K562 (cell line): Measurements from ENCODE around the gene SBK3. TPM values are rescaled to one million over a fixed set of nuclear protein-coding genes. Genes with fewer than 3 reads are reported as not detected.

Experiments used
- ATAC-seq: fragments of 200-7000 bp; cut with Tn5 transposase; 3 replicates; pipeline ENCODE4 v1.9.1; 2020; ENCODE audit warnings: moderate library complexity
- BruUV-seq: library from RNA; stranded (reverse); fragments of 400-500 nt; replicated peaks from 2 replicates; lab custom pipeline; 2021; lab: Mats Ljungman, UMichigan
- CTCF ChIA-PET: fragments of 300-600 bp; formaldehyde crosslinking; extraction: SDS; loops from one replicate; lab custom pipeline; 2021; ENCODE audit warnings: low intra/inter-chr PET ratio; lab: Yijun Ruan, JAX
- POLR2A ChIA-PET: fragments of 300-600, 350-650 bp; sonication (Branson Sonifier 250); formaldehyde crosslinking; extraction: SDS; loops from one replicate; lab custom pipeline; 2021; ENCODE audit warnings: antibody characterized with exemption, inconsistent platforms; lab: Yijun Ruan, JAX
- DNase-seq, 4 experiments: peaks; one replicate each; pipeline versions ENCODE4 v3.0.0 to v3.0.0-alpha.2; 2011 to 2018; ENCODE audit warnings: low spot score in 3 of 4, mixed read lengths in 3 of 4; ENCODE audit errors: extremely low read depth in 1 of 4
- FAIRE-seq: peaks from 2 replicates; lab custom pipeline; 2011; peaks lifted over from hg19 to GRCh38; lab: Jason Lieb, UNC
- H2AFZ ChIP-seq: 2 replicates; pipeline ENCODE4 v1.6.0; 2011; ENCODE audit warnings: low read depth, low read length, control low read depth, inconsistent platforms
- H3K27ac ChIP-seq: fragments of 200-600 bp; 3 replicates; pipeline ENCODE4 v1.8.0; 2011; ENCODE audit warnings: low read depth, mild to moderate bottlenecking, control low read depth, inconsistent platforms, low read length, moderate library complexity, mixed read lengths; ENCODE audit errors: extremely low read depth
- H3K27me3 ChIP-seq, 2 experiments: fragments of 300-600 bp in 1 of 2; 2 replicates in 1 of 2; 3 replicates in 1 of 2; pipeline versions ENCODE4 v1.6.0 to v1.8.0; 2011; ENCODE audit warnings: inconsistent platforms in 2 of 2, low read length in 2 of 2, mild to moderate bottlenecking in 1 of 2, mixed read lengths in 1 of 2, moderate library complexity in 1 of 2; ENCODE audit not compliant: control insufficient read depth in 2 of 2, insufficient read depth in 2 of 2
- H3K36me3 ChIP-seq: fragments of 300-600 bp; 3 replicates; pipeline ENCODE4 v1.8.0; 2011; ENCODE audit warnings: mild to moderate bottlenecking, low read length, inconsistent platforms; ENCODE audit not compliant: control insufficient read depth, insufficient read depth
- H3K4me1 ChIP-seq, 2 experiments: fragments of 200-600 bp in 1 of 2; replicated peaks in 1 of 2; 2 replicates in 1 of 2; 3 replicates in 1 of 2; pipeline versions ENCODE4 v1.5.1 to v1.8.0; 2011; ENCODE audit warnings: inconsistent platforms in 2 of 2, low read length in 2 of 2, mild to moderate bottlenecking in 1 of 2, mixed read lengths in 1 of 2, moderate library complexity in 1 of 2; ENCODE audit not compliant: control insufficient read depth in 2 of 2, insufficient read depth in 2 of 2
- H3K4me2 ChIP-seq: 2 replicates; pipeline ENCODE4 v1.6.1; 2011; ENCODE audit warnings: low read length, control low read depth, inconsistent platforms, mixed read lengths; ENCODE audit not compliant: insufficient read depth
- H3K4me3 ChIP-seq: fragments of 200-600 bp; sonication (generic), shearing (Covaris generic); 2 replicates; pipeline ENCODE4 v1.5.1; 2016; ENCODE audit warnings: control low read depth, inconsistent platforms
- H3K79me2 ChIP-seq: fragments of 200-600 bp; 3 replicates; pipeline ENCODE4 v1.8.0; 2011; ENCODE audit warnings: low read length, inconsistent platforms; ENCODE audit not compliant: control insufficient read depth, insufficient read depth
- H3K9ac ChIP-seq, 2 experiments: 2 replicates each; pipeline versions ENCODE4 v1.6.0 to v1.6.1; 2011; ENCODE audit warnings: low read depth in 2 of 2, low read length in 2 of 2, control low read depth in 1 of 2, inconsistent platforms in 1 of 2, mild to moderate bottlenecking in 1 of 2, mixed read lengths in 1 of 2; ENCODE audit not compliant: insufficient read depth in 1 of 2
- H3K9me1 ChIP-seq: one replicate; pipeline ENCODE4 v1.6.0; 2011; ENCODE audit warnings: inconsistent platforms, mild to moderate bottlenecking, low read length, moderate library complexity; ENCODE audit not compliant: control insufficient read depth, insufficient read depth
- H3K9me3 ChIP-seq: replicated peaks from 2 replicates; pipeline ENCODE4 v1.5.1; 2011; ENCODE audit warnings: low read depth, low read length, inconsistent platforms; ENCODE audit not compliant: control insufficient read depth, insufficient read depth
- H4K20me1 ChIP-seq: replicated peaks from 2 replicates; pipeline ENCODE4 v1.6.1; 2011; ENCODE audit warnings: low read length, inconsistent platforms, mixed read lengths; ENCODE audit not compliant: control insufficient read depth, insufficient read depth
- ADNP ChIP-seq: fragments of 200-800 bp; sonication (Bioruptor generic); IDR thresholded peaks from 2 replicates; pipeline ENCODE4 v1.6.1; 2016; ENCODE audit warnings: missing genetic modification characterization, missing compliant biosample characterization
- BCOR ChIP-seq: fragments of 450-650 bp; IDR thresholded peaks from 2 replicates; pipeline ENCODE4 v1.6.1; 2016
- CHD2 ChIP-seq: IDR thresholded peaks from 2 replicates; pipeline ENCODE4 v1.6.1; 2011; ENCODE audit warnings: low read depth, low read length
- ELF1 ChIP-seq: fragments of 200-800 bp; sonication (Bioruptor generic); IDR thresholded peaks from 2 replicates; pipeline ENCODE4 v1.6.1; 2016; ENCODE audit warnings: missing genetic modification characterization, missing compliant biosample characterization
- FUS ChIP-seq: fragments of 200-400 bp; formaldehyde crosslinking; optimal IDR thresholded peaks from 2 replicates; pipeline ENCODE3; 2017; ENCODE audit warnings: low read depth, low read length
- HDAC2 ChIP-seq: fragments of 450-650 bp; IDR thresholded peaks from 2 replicates; pipeline ENCODE4 v1.6.1; 2016; ENCODE audit warnings: mild to moderate bottlenecking
- KDM1A ChIP-seq, 2 experiments: fragments of 450-650 bp; IDR thresholded peaks; 2 replicates each; pipeline ENCODE4 v1.6.1; 2016; ENCODE audit warnings: mild to moderate bottlenecking in 2 of 2
- NCOA4 ChIP-seq: fragments of 450-650 bp; IDR thresholded peaks from 2 replicates; pipeline ENCODE4 v1.6.1; 2018; ENCODE audit warnings: mild to moderate bottlenecking; ENCODE audit not compliant: partially characterized antibody
- RBM25 ChIP-seq: fragments of 200-400 bp; formaldehyde crosslinking; IDR thresholded peaks from 2 replicates; pipeline ENCODE4 v1.6.1; 2018; ENCODE audit warnings: low read length, low read depth, moderate library complexity; ENCODE audit not compliant: severe bottlenecking
- SMARCA5 ChIP-seq: fragments of 450-650 bp; IDR thresholded peaks from 2 replicates; pipeline ENCODE4 v1.6.1; 2016
- SMARCB1 ChIP-seq: IDR thresholded peaks from 2 replicates; pipeline ENCODE4 v1.6.1; 2011; ENCODE audit warnings: improper control_type of control experiment, low read depth; ENCODE audit not compliant: insufficient read length
- SRSF1 ChIP-seq: fragments of 200-400 bp; formaldehyde crosslinking; IDR thresholded peaks from 2 replicates; pipeline ENCODE4 v1.6.1; 2017; ENCODE audit warnings: mild to moderate bottlenecking, low read depth, low read length, moderate library complexity
- TCF7 ChIP-seq: sonication (generic); IDR thresholded peaks from 2 replicates; pipeline ENCODE4 v1.6.1; 2016; ENCODE audit warnings: antibody characterized with exemption, borderline replicate concordance
- TFAP4 ChIP-seq: sonication (generic); formaldehyde crosslinking; IDR thresholded peaks from 2 replicates; pipeline ENCODE4 v1.8.0; 2022; ENCODE audit warnings: missing genetic modification reagents, mild to moderate bottlenecking, moderate library complexity, borderline replicate concordance
- ZBTB17 ChIP-seq: fragments of 450-650 bp; formaldehyde crosslinking; IDR thresholded peaks from 2 replicates; pipeline ENCODE4 v1.4.0; 2020; ENCODE audit warnings: mild to moderate bottlenecking
- ZFP36 ChIP-seq: fragments of 150-350 bp; IDR thresholded peaks from 2 replicates; pipeline ENCODE4 v1.6.1; 2018; ENCODE audit warnings: low read length, low read depth; ENCODE audit not compliant: partially characterized antibody
- ZNF232 ChIP-seq: sonication (generic); formaldehyde crosslinking; IDR thresholded peaks from 2 replicates; pipeline ENCODE4 v1.8.0; 2022; ENCODE audit warnings: mild to moderate bottlenecking, missing genetic modification reagents
- ZNF764 ChIP-seq: fragments of 250-450 bp; sonication (Bioruptor Pico); IDR thresholded peaks from 2 replicates; pipeline ENCODE4 v1.4.0; 2020; ENCODE audit warnings: low read depth, mild to moderate bottlenecking, moderate library complexity
- WGBS: fragments of 100-300 bp; shearing (Covaris generic); methylation state at CpG from one replicate; pipeline ENCODE4 v1.1.6; 2016; ENCODE audit warnings: low coverage, mixed read lengths; ENCODE audit not compliant: insufficient coverage; ENCODE audit errors: missing lambda C conversion rate; 5-methylcytosine and 5-hydroxymethylcytosine counted together
- in situ Hi-C: fragments of 300-500 bp; cut with MboI; formaldehyde crosslinking; loops from 4 replicates; pipeline ENCODE4 v1.15.0; 2018; ENCODE audit warnings: inconsistent platforms, mixed read lengths
- intact Hi-C: fragments of 100-400 bp; cut with micrococcal nuclease; formaldehyde crosslinking; loops from 2 replicates; pipeline ENCODE4 v1.14.2; 2022
- polyA plus RNA-seq, 8 experiments: library from polyadenylated mRNA; depleted of rRNA in 4 of 8; stranded (reverse) in 5 of 8; unstranded in 3 of 8; fragments of >200 nt; fragmentation: Nextera tagmentation in 2 of 8; fragmentation: Illumina TruSeq in 1 of 8; extraction: Ambion mirVana in 2 of 8; extraction: Trizol in 1 of 8; gene quantifications; 2 replicates each; pipeline versions ENCODE4 v1.2.1 to v1.2.3, GENCODE V29; 2011 to 2014; ENCODE audit warnings: inconsistent platforms in 1 of 8, missing spikeins in 1 of 8
- total RNA-seq, 7 experiments: library from RNA; depleted of rRNA in 6 of 7; stranded (reverse); fragments of >200 nt in 6 of 7; fragmentation: Illumina TruSeq in 2 of 7; extraction: Trizol in 2 of 7; gene quantifications; 2 replicates each; pipeline versions ENCODE4 v1.2.1 to v1.2.3, GENCODE V29; 2011 to 2021; ENCODE audit warnings: low replicate concordance in 1 of 7

Gene SBK3
- total and polyA plus RNA-seq, 9 of the 15 experiments (the other 6 are each of a cell fraction or from before 2014, with no cell fraction given), result 0.11 to 0.43 (median 0.13) TPM; not detected in 6

GRCh38 chr19:55498246-55498840 lies 47.0 kb downstream of the SBK3 start:
- intact Hi-C loops, result no loop called here
- Histone ChIP-seq H3K4me3 (no peak overlapping the region), H3K9ac (no peak overlapping the region; a peak in 1 of 4 replicates), H3K36me3 (no peaks in the 10 kb centered on the region), H3K79me2 (no peaks in the 10 kb centered on the region), H4K20me1 (no peaks in the 10 kb centered on the region), H3K9me1 (no peaks in the 10 kb centered on the region), H3K4me1 (peaks cover 14 to 26% of the 10 kb centered on the region in 2 experiments), H3K27ac (no peak overlapping the region)
- CTCF ChIA-PET, result no interaction called here
- ATAC-seq, result no peak
- peak; percentile 48 for FAIRE-seq
- in situ Hi-C loops, result no loop called here
- 32% methylated on average over 2 of the region's 2 CpGs for WGBS
- POLR2A ChIA-PET, result interaction anchor here (0.6 to 2.6 kb wide), 5 partner anchors 8 to 108 kb away, joined by 3 to 15 read pairs (median 5); partner anchors contain the start of genes NAT14 and SSC5D
- no TSS peak for BruUV-seq
- TF ChIP-seq ZFP36 (peak; percentile 90), BCOR (peak; percentile 87), TCF7 (no peak), KDM1A (IDR thresholded peaks at IDR 0.05) (peak; percentile 26 to 57; a peak in 3 of 4 replicates), FUS (no peak), TFAP4 (CRISPR knock-in tag) (no peak), HDAC2 (peak; percentile 36; the same call in 1 of the 2 replicates), CHD2 (no peak), SMARCA5 (peak; percentile 63; the same call in 1 of the 2 replicates), SMARCB1 (no peak), ELF1 (tag) (no peak), NCOA4 (no peak), RBM25 (peak; percentile 82), ZBTB17 (CRISPR knock-in tag) (no peak), ADNP (tag) (peak; percentile 55; the same call in 1 of the 2 replicates), ZNF764 (CRISPR knock-in tag) (no peak), ZNF232 (CRISPR knock-in tag) (no peak), SRSF1 (no peak)
- TF ChIP-seq, all 486 proteins: peak for 7
- Histone ChIP-seq H2AFZ (no peak overlapping the region), H3K4me2 (no peak overlapping the region), H3K27me3 (no peaks in the 10 kb centered on the region), H3K9me3 (no peaks in the 10 kb centered on the region; the same call in 1 of the 2 replicates)
- no peak for DNase-seq
